ENCODE data around the gene PNLIPRP2. TPM values are rescaled to one million over a fixed set of nuclear protein-coding genes. Genes with fewer than 3 reads are reported as not detected.

PNLIPRP2 gene
- total RNA-seq, 2 donors from 2014 or later: not detected

- no peaks in the 10 kb centered on the region for H3K9me3 ChIP-seq (ENCODE audit: control insufficient read depth, low read length, poor library complexity, severe bottlenecking)
- no peak overlapping the region for H3K27ac Mint-ChIP-seq
- DNase-seq: no peak
- H3K4me1 Mint-ChIP-seq: peaks cover 8% of the 10 kb centered on the region
- H3K36me3 Mint-ChIP-seq (ENCODE audit: low read depth): no peaks in the 10 kb centered on the region
- H3K27me3 Mint-ChIP-seq: peaks cover 62% of the 10 kb centered on the region
- no peak for ATAC-seq
- no peak overlapping the region for H3K4me3 Mint-ChIP-seq
Observed at GRCh38 chr10:116685807-116686206, 65.1 kb downstream of the PNLIPRP2 start.

DNA sequence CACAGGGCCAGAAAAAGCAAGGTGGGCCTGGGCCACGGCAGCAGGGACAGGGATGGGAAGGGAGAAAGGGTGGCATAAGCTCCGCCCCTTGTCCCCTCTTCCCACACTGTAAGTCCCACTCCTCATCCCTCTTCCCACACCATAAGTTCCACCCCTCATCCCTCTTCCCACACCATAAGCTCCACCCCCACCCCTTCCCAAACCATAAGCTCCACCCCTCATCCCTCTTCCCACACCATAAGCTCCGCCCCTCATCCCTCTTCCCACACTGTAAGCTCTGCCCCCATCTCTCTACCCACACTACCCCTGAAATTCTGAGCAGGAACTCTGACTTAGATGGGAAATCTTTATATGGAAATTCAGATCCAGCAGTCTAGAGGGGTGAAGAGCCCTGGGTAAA, 65.9 kb downstream of the PNLIPRP2 start:
- no peak overlapping the region for H3K27ac Mint-ChIP-seq
- H3K9me3 ChIP-seq (ENCODE audit: control insufficient read depth, low read length, poor library complexity, severe bottlenecking): no peaks in the 10 kb centered on the region
- no peak overlapping the region for H3K4me3 Mint-ChIP-seq
- peaks cover 61% of the 10 kb centered on the region for H3K27me3 Mint-ChIP-seq
- H3K36me3 Mint-ChIP-seq (ENCODE audit: low read depth): no peaks in the 10 kb centered on the region
- H3K4me1 Mint-ChIP-seq: peaks cover 8% of the 10 kb centered on the region
- no peak for DNase-seq
- ATAC-seq: no peak

DNA sequence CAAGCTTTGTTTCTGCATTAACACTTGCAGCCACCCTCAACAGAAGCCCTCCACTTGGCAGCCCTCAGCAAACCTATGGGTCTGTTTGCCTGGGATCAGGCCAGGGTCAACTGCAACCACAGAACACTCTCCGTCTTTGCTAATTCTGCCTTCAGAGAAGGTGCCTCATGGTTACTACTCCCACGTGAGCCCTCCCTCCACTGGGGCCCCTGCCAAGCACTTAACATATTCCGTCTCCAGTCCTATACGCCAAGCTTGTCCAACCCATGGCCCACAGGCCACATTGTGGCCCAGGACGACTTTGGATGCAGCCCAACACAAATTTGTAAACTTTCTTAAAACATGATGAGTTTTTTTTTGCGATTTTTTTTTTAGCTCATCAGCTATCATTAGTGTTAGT, 66.9 kb downstream of the PNLIPRP2 start:
- Mint-ChIP-seq H3K27me3 (peaks cover 68% of the 10 kb centered on the region), H3K27ac (no peak overlapping the region), H3K4me1 (peaks cover 6% of the 10 kb centered on the region), H3K4me3 (no peak overlapping the region), H3K36me3 (ENCODE audit: low read depth) (no peaks in the 10 kb centered on the region)
- ATAC-seq (no peak), DNase-seq (no peak)
- H3K9me3 ChIP-seq (ENCODE audit: control insufficient read depth, low read length, poor library complexity, severe bottlenecking): no peaks in the 10 kb centered on the region

DNA sequence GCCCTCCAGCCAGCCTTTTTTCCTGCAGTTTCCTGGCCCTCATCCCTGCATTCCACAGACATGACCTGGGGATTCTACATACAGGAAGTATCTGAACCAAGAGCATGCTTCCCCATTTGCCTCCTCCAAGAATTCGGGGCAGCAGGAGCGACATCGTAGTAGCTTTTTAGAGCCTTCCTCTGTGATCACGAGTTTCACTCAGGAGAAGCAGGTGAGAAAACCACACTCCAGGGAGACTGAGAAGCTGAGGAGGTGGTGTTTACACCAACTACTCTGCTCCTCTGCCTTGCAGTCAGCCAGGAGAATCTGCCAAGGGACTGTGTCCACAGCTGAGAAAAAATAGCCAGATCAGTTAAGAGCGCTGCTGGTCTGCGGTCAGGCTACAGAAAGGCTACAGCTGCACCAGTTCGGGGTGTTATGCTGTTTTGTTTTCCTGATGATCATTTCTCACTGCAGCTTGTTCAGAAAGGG, 67.5 kb downstream of the PNLIPRP2 start:
- Mint-ChIP-seq H3K36me3 (ENCODE audit: low read depth) (no peaks in the 10 kb centered on the region), H3K4me1 (peaks cover 6% of the 10 kb centered on the region), H3K27ac (no peak overlapping the region), H3K4me3 (no peak overlapping the region), H3K27me3 (peaks cover 69% of the 10 kb centered on the region)
- H3K9me3 ChIP-seq (ENCODE audit: control insufficient read depth, low read length, poor library complexity, severe bottlenecking): no peaks in the 10 kb centered on the region
- no peak for DNase-seq
- ATAC-seq: no peak

DNA sequence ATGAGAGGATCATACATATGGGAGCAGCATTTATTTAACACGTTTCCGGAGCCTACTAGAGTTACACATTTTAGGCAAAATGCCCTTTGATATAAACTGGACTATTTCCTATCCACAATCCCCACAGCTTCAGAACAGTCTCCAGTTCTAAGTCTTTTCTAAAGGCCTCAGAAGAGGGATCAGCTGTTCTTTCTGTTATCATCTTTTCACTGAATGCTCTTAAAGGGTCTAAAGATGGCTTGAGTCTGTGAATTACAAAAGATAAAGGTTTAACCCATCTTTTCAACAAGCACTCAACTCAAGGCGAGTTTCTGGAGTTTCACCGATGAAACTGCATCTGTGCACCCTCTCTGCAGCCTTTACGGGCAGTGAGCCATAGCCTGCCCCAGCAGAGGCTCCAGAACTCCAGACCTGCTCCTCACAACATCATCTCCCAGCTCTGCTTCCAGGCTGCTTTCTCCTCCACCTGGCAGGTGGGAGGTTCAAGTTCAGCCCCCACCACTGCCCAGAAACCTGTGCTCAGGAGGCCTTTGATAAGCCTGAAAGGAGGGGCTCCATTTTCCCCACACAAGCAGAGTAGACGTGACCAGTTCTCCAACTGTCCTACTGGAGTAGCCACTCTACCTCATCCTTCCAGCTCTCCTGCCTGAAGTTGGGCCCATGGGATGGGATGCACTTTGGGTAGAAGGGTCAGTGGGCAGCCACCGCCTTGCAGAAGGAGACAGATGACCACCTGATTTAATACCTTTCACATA, 68.2 kb downstream of the PNLIPRP2 start:
- no peak for DNase-seq
- Mint-ChIP-seq H3K27ac (no peak overlapping the region), H3K4me1 (peaks cover 6% of the 10 kb centered on the region), H3K36me3 (ENCODE audit: low read depth) (no peaks in the 10 kb centered on the region), H3K27me3 (peaks cover 69% of the 10 kb centered on the region), H3K4me3 (no peak overlapping the region)
- H3K9me3 ChIP-seq (ENCODE audit: control insufficient read depth, low read length, poor library complexity, severe bottlenecking): no peaks in the 10 kb centered on the region
- no peak for ATAC-seq

DNA sequence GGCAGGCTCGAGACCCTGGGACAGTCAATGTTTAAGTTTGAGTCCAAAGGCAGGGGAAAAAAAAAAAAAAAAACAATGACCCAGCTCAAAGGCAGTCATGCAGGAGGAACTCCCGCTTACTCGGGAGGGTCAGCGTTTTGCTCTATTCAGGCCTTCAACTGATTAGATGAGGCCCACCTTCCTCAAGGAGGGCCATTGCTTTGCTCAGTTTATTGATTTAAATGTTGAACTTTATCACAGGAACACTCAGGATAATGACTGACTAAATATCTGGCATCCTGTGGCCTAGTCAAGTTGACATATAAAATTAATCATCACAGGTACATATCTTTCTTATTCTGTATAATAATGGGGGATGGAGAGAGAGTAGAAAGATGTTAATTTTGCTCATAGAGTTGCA, 69.0 kb downstream of the PNLIPRP2 start:
- no peaks in the 10 kb centered on the region for H3K9me3 ChIP-seq (ENCODE audit: control insufficient read depth, low read length, poor library complexity, severe bottlenecking)
- Mint-ChIP-seq H3K36me3 (ENCODE audit: low read depth) (no peaks in the 10 kb centered on the region), H3K4me3 (no peak overlapping the region), H3K27ac (no peak overlapping the region), H3K4me1 (peaks cover 6% of the 10 kb centered on the region), H3K27me3 (peaks cover 74% of the 10 kb centered on the region)
- ATAC-seq: no peak
- DNase-seq: no peak

GRCh38 chr10:116690356-116691322, 69.9 kb downstream of the PNLIPRP2 start:
- DNase-seq (no peak), ATAC-seq (no peak)
- peaks cover 6% of the 10 kb centered on the region for H3K4me1 Mint-ChIP-seq
- no peaks in the 10 kb centered on the region for H3K9me3 ChIP-seq (ENCODE audit: control insufficient read depth, low read length, poor library complexity, severe bottlenecking)
- H3K36me3 Mint-ChIP-seq (ENCODE audit: low read depth): peaks cover 3% of the 10 kb centered on the region
- no peak overlapping the region for H3K4me3 Mint-ChIP-seq
- H3K27me3 Mint-ChIP-seq: peaks cover 73% of the 10 kb centered on the region
- no peak overlapping the region for H3K27ac Mint-ChIP-seq

GRCh38 chr10:116691635-116692034, 70.9 kb downstream of the PNLIPRP2 start:
- Mint-ChIP-seq H3K4me1 (peaks cover 6% of the 10 kb centered on the region), H3K36me3 (ENCODE audit: low read depth) (peaks cover 3% of the 10 kb centered on the region), H3K27me3 (peaks cover 74% of the 10 kb centered on the region), H3K4me3 (no peak overlapping the region), H3K27ac (no peak overlapping the region)
- DNase-seq (no peak), ATAC-seq (no peak)
- no peaks in the 10 kb centered on the region for H3K9me3 ChIP-seq (ENCODE audit: control insufficient read depth, low read length, poor library complexity, severe bottlenecking)

GRCh38 chr10:116692225-116692624, 71.5 kb downstream of the PNLIPRP2 start:
- no peaks in the 10 kb centered on the region for H3K9me3 ChIP-seq (ENCODE audit: control insufficient read depth, low read length, poor library complexity, severe bottlenecking)
- Mint-ChIP-seq H3K4me1 (peaks cover 8% of the 10 kb centered on the region), H3K27me3 (peaks cover 74% of the 10 kb centered on the region), H3K36me3 (ENCODE audit: low read depth) (peaks cover 3% of the 10 kb centered on the region), H3K4me3 (no peak overlapping the region), H3K27ac (no peak overlapping the region)
- ATAC-seq: no peak
- DNase-seq: no peak

- DNase-seq: no peak
- no peaks in the 10 kb centered on the region for H3K9me3 ChIP-seq (ENCODE audit: control insufficient read depth, low read length, poor library complexity, severe bottlenecking)
- Mint-ChIP-seq H3K27ac (no peak overlapping the region), H3K4me1 (peaks cover 2% of the 10 kb centered on the region), H3K4me3 (no peak overlapping the region), H3K27me3 (peaks cover 78% of the 10 kb centered on the region), H3K36me3 (ENCODE audit: low read depth) (peaks cover 3% of the 10 kb centered on the region)
- no peak for ATAC-seq
Observed at GRCh38 chr10:116694243-116694926, 73.6 kb downstream of the PNLIPRP2 start.
